Measurements from ENCODE around the gene NMNAT2.

Gene NMNAT2

DNA sequence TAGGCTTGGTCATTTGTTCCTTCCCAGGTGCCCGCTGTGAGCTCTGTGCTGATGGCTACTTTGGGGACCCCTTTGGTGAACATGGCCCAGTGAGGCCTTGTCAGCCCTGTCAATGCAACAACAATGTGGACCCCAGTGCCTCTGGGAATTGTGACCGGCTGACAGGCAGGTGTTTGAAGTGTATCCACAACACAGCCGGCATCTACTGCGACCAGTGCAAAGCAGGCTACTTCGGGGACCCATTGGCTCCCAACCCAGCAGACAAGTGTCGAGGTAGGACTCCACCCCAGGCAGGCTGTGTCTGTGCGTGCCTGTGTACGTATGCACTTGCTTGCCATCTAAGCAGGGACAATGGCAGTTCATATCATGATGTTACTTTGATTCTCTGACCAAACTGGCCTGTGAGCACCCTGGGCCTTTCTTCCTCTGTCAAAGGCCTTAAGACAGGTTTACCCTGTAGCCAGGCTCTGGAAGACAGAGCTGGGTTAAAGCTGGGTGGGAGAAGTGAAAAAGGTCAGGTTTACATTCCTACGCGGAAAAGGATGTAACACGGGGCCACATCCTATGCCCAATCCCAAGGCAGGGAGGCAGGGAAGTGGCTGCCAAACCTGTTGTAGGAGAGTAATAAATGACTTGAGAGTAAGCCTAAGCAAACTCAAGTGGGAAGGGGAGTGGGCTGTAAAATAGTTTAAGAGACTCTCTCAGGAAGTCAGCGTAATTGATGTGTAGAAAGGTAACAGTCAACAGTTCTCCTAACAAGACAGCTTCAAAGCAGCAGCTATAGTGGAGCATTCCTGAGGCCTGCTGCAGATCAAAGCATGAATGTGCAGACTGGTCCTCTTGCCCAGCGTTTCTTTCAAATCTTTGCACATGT is 189.6 kb downstream of the NMNAT2 start:
- TF ChIP-seq BACH2 (CRISPR knock-in tag; IDR thresholded peaks at IDR 0.05; ENCODE audit: borderline replicate concordance) (no peak), ESRRG (CRISPR knock-in tag; IDR thresholded peaks at IDR 0.05) (no peak), ZNF70 (CRISPR knock-in tag; IDR thresholded peaks at IDR 0.05) (no peak), ISL1 (CRISPR knock-in tag; IDR thresholded peaks at IDR 0.05) (no peak), ARNTL (CRISPR knock-in tag; IDR thresholded peaks at IDR 0.05; ENCODE audit: borderline replicate concordance, low read depth) (no peak), GLIS3 (CRISPR knock-in tag; IDR thresholded peaks at IDR 0.05) (no peak), TCF4 (CRISPR knock-in tag; IDR thresholded peaks at IDR 0.05; ENCODE audit: borderline replicate concordance) (no peak), ZFP3 (CRISPR knock-in tag; IDR thresholded peaks at IDR 0.05) (no peak), ZNF565 (CRISPR knock-in tag; conservative IDR thresholded peaks at IDR 0.05; ENCODE audit: low read depth) (no peak), TOX (CRISPR knock-in tag; IDR thresholded peaks at IDR 0.05; ENCODE audit: borderline replicate concordance) (no peak), SNAI2 (CRISPR knock-in tag; IDR thresholded peaks at IDR 0.05) (no peak), RARB (CRISPR knock-in tag; IDR thresholded peaks at IDR 0.05) (no peak), ZFP30 (CRISPR knock-in tag; IDR thresholded peaks at IDR 0.05) (no peak), ZNF8 (CRISPR knock-in tag; IDR thresholded peaks at IDR 0.05) (no peak), PPARA (CRISPR knock-in tag; IDR thresholded peaks at IDR 0.05; ENCODE audit: borderline replicate concordance) (no peak), OSR1 (CRISPR knock-in tag; IDR thresholded peaks at IDR 0.05) (no peak)
- TF ChIP-seq, protein P1, sequence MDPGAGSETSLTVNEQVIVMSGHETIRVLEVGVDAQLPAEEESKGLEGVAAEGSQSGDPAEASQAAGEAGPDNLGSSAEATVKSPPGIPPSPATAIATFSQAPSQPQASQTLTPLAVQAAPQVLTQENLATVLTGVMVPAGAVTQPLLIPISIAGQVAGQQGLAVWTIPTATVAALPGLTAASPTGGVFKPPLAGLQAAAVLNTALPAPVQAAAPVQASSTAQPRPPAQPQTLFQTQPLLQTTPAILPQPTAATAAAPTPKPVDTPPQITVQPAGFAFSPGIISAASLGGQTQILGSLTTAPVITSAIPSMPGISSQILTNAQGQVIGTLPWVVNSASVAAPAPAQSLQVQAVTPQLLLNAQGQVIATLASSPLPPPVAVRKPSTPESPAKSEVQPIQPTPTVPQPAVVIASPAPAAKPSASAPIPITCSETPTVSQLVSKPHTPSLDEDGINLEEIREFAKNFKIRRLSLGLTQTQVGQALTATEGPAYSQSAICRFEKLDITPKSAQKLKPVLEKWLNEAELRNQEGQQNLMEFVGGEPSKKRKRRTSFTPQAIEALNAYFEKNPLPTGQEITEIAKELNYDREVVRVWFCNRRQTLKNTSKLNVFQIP (CRISPR knock-in tag; IDR thresholded peaks at IDR 0.05; ENCODE audit: borderline replicate concordance, low read depth) = no peak
- TF ChIP-seq, protein P2, sequence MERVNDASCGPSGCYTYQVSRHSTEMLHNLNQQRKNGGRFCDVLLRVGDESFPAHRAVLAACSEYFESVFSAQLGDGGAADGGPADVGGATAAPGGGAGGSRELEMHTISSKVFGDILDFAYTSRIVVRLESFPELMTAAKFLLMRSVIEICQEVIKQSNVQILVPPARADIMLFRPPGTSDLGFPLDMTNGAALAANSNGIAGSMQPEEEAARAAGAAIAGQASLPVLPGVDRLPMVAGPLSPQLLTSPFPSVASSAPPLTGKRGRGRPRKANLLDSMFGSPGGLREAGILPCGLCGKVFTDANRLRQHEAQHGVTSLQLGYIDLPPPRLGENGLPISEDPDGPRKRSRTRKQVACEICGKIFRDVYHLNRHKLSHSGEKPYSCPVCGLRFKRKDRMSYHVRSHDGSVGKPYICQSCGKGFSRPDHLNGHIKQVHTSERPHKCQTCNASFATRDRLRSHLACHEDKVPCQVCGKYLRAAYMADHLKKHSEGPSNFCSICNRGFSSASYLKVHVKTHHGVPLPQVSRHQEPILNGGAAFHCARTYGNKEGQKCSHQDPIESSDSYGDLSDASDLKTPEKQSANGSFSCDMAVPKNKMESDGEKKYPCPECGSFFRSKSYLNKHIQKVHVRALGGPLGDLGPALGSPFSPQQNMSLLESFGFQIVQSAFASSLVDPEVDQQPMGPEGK (CRISPR knock-in tag; IDR thresholded peaks at IDR 0.05; ENCODE audit: borderline replicate concordance) = no peak
- TF ChIP-seq, protein P3, sequence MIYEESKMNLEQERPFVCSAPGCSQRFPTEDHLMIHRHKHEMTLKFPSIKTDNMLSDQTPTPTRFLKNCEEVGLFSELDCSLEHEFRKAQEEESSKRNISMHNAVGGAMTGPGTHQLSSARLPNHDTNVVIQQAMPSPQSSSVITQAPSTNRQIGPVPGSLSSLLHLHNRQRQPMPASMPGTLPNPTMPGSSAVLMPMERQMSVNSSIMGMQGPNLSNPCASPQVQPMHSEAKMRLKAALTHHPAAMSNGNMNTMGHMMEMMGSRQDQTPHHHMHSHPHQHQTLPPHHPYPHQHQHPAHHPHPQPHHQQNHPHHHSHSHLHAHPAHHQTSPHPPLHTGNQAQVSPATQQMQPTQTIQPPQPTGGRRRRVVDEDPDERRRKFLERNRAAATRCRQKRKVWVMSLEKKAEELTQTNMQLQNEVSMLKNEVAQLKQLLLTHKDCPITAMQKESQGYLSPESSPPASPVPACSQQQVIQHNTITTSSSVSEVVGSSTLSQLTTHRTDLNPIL (CRISPR knock-in tag; IDR thresholded peaks at IDR 0.05; ENCODE audit: low read depth) = no peak
- TF ChIP-seq, protein P4, sequence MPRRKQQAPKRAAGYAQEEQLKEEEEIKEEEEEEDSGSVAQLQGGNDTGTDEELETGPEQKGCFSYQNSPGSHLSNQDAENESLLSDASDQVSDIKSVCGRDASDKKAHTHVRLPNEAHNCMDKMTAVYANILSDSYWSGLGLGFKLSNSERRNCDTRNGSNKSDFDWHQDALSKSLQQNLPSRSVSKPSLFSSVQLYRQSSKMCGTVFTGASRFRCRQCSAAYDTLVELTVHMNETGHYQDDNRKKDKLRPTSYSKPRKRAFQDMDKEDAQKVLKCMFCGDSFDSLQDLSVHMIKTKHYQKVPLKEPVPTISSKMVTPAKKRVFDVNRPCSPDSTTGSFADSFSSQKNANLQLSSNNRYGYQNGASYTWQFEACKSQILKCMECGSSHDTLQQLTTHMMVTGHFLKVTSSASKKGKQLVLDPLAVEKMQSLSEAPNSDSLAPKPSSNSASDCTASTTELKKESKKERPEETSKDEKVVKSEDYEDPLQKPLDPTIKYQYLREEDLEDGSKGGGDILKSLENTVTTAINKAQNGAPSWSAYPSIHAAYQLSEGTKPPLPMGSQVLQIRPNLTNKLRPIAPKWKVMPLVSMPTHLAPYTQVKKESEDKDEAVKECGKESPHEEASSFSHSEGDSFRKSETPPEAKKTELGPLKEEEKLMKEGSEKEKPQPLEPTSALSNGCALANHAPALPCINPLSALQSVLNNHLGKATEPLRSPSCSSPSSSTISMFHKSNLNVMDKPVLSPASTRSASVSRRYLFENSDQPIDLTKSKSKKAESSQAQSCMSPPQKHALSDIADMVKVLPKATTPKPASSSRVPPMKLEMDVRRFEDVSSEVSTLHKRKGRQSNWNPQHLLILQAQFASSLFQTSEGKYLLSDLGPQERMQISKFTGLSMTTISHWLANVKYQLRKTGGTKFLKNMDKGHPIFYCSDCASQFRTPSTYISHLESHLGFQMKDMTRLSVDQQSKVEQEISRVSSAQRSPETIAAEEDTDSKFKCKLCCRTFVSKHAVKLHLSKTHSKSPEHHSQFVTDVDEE (CRISPR knock-in tag; IDR thresholded peaks at IDR 0.05) = no peak
- ATAC-seq = peak; percentile 21

DNA sequence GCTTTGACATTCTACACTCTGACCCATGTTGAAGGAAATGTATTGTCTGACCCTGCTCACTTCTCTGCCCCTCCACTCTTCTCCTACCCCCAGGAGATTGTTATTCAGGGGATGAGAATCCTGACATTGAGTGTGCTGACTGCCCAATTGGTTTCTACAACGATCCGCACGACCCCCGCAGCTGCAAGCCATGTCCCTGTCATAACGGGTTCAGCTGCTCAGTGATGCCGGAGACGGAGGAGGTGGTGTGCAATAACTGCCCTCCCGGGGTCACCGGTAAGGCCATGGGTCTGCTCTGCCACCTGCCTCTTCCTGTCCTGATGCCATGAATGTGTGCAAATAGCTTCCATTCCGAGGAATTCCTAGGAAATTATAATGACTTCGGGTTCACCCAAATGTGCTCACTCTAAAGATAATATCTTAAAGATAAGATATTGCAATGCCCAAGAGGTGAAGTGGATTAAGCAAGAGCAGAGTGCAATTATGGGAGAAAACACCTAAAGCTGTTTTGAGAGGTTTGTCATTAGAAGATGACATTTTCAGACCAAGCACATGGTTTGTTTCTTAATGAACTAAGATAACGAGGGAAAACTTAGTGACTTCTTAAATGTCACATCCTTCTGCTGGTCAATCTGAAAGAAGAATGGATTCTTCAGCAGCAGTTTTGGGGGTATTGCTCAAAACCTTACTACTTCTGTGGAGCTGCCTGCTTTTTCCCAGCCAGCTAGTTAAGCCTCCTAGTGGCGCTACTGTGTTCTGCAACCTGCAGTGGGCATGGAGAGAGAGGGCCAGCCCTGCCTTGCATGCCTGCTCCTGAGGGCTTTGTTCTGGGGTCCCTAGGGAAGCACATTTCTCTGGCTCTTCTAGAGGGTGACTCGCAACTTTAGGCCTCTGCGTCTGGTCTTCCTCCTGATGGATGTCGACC is 190.5 kb downstream of the NMNAT2 start:
- TF ChIP-seq TCF4 (CRISPR knock-in tag; IDR thresholded peaks at IDR 0.05; ENCODE audit: borderline replicate concordance) (no peak), ZNF8 (CRISPR knock-in tag; IDR thresholded peaks at IDR 0.05) (no peak), ZNF565 (CRISPR knock-in tag; conservative IDR thresholded peaks at IDR 0.05; ENCODE audit: low read depth) (no peak), GLIS3 (CRISPR knock-in tag; IDR thresholded peaks at IDR 0.05) (no peak), SNAI2 (CRISPR knock-in tag; IDR thresholded peaks at IDR 0.05) (no peak), ZC3H10 (CRISPR knock-in tag; IDR thresholded peaks at IDR 0.05) (no peak)
- TF ChIP-seq, protein P5, sequence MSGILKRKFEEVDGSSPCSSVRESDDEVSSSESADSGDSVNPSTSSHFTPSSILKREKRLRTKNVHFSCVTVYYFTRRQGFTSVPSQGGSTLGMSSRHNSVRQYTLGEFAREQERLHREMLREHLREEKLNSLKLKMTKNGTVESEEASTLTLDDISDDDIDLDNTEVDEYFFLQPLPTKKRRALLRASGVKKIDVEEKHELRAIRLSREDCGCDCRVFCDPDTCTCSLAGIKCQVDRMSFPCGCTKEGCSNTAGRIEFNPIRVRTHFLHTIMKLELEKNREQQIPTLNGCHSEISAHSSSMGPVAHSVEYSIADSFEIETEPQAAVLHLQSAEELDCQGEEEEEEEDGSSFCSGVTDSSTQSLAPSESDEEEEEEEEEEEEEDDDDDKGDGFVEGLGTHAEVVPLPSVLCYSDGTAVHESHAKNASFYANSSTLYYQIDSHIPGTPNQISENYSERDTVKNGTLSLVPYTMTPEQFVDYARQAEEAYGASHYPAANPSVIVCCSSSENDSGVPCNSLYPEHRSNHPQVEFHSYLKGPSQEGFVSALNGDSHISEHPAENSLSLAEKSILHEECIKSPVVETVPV (CRISPR knock-in tag; IDR thresholded peaks at IDR 0.05) = no peak
- peak; percentile 97 for ATAC-seq

Measured in SK-N-SH treated with all-trans-retinoic acid at 6 μM for 48 hours (cell line).